HL-60 (cell line): ENCODE results near the gene CNTRL.

Experiments used
- DNase-seq, 2 experiments: peaks; one replicate each; pipeline ENCODE4 v3.0.0-alpha.2; 2010 to 2020; ENCODE audit warnings: low read depth in 1 of 2, low spot score in 1 of 2
- H3K27ac ChIP-seq: fragments of 250-450 bp; sonication (Bioruptor Pico); replicated peaks from 2 replicates; pipeline ENCODE4 v1.5.1; 2020; ENCODE audit warnings: mild to moderate bottlenecking, moderate library complexity
- H3K27me3 ChIP-seq: fragments of 250-450 bp; sonication (Bioruptor Pico); 2 replicates; pipeline ENCODE4 v1.5.1; 2021; ENCODE audit warnings: mild to moderate bottlenecking, moderate library complexity; ENCODE audit not compliant: insufficient read depth, poor library complexity, severe bottlenecking
- H3K4me3 ChIP-seq: replicated peaks from 2 replicates; pipeline ENCODE4 v1.5.1; 2011; ENCODE audit warnings: mild to moderate bottlenecking, control low read depth, low read length; ENCODE audit not compliant: insufficient read depth
- CTCF ChIP-seq: IDR thresholded peaks from one replicate; pipeline ENCODE4 v1.5.1; 2011; ENCODE audit warnings: low read length, control low read depth, inconsistent platforms; ENCODE audit not compliant: insufficient read depth
- GABPA ChIP-seq: IDR thresholded peaks from 2 replicates; pipeline ENCODE4 v1.6.1; 2012; ENCODE audit warnings: low read depth
- POLR2AphosphoS5 ChIP-seq: IDR thresholded peaks from 2 replicates; pipeline ENCODE4 v1.6.1; 2012; ENCODE audit warnings: low read depth
- REST ChIP-seq: IDR thresholded peaks from 2 replicates; pipeline ENCODE4 v1.6.1; 2012; ENCODE audit warnings: low read depth; ENCODE audit not compliant: insufficient replicate concordance
- SPI1 ChIP-seq: IDR thresholded peaks from 2 replicates; pipeline ENCODE4 v1.6.1; 2012; ENCODE audit warnings: low read depth, mild to moderate bottlenecking, borderline replicate concordance

Gene CNTRL

GRCh38 chr9:121066850-121067249 is 7.9 kb upstream of the CNTRL start:
- no peak for TF ChIP-seq CTCF
- TF ChIP-seq POLR2AphosphoS5 = no peak
- TF ChIP-seq GABPA = no peak
- no peak for TF ChIP-seq REST
- TF ChIP-seq SPI1 = no peak
- no peak overlapping the region for H3K4me3 ChIP-seq
- no peak overlapping the region for H3K27ac ChIP-seq
- H3K27me3 ChIP-seq = no peaks in the 10 kb centered on the region
- no peak for DNase-seq

GRCh38 chr9:121067640-121068039 is 7.1 kb upstream of the CNTRL start:
- H3K4me3 ChIP-seq = no peak overlapping the region
- DNase-seq = peak in 1 of 2 experiments; percentile 47
- H3K27me3 ChIP-seq = no peaks in the 10 kb centered on the region
- H3K27ac ChIP-seq = no peak overlapping the region
- TF ChIP-seq GABPA (no peak), REST (no peak), POLR2AphosphoS5 (no peak), CTCF (no peak), SPI1 (peak; percentile 85)

GRCh38 chr9:121069396-121069795 is 5.4 kb upstream of the CNTRL start:
- TF ChIP-seq GABPA = no peak
- no peak for TF ChIP-seq REST
- no peak for TF ChIP-seq POLR2AphosphoS5
- no peak for TF ChIP-seq SPI1
- no peak for TF ChIP-seq CTCF
- H3K27ac ChIP-seq = no peak overlapping the region
- no peak overlapping the region for H3K4me3 ChIP-seq
- DNase-seq = no peak
- H3K27me3 ChIP-seq = no peaks in the 10 kb centered on the region
